WTC11 (cell line): Measurements from ENCODE around the gene TRAPPC14. TPM values are rescaled to one million over a fixed set of nuclear protein-coding genes. Genes with fewer than 3 reads are reported as not detected.

Experiments
- ATAC-seq: fragments of 200-7000 bp; cut with Tn5 transposase; 2 replicates; pipeline ENCODE4 v1.10.0; 2021; ENCODE audit warnings: mild to moderate bottlenecking, moderate library complexity
- CTCF ChIA-PET: fragments of 300-600 bp; sonication (Branson Sonifier 250); formaldehyde crosslinking; loops from one replicate; lab custom pipeline; 2021; ENCODE audit warnings: antibody characterized with exemption; lab: Charles Lee
- POLR2A ChIA-PET: fragments of 350-600 bp; sonication (Branson Sonifier 250); formaldehyde crosslinking; loops from one replicate; lab custom pipeline; 2021; ENCODE audit warnings: antibody characterized with exemption; lab: Charles Lee
- DNase-seq: peaks from one replicate; pipeline ENCODE4 v3.0.0; 2021; ENCODE audit warnings: low spot score
- H3K27ac Mint-ChIP-seq: 2 replicates; pipeline ENCODE4 v1.8.0; 2021; ENCODE audit warnings: mixed read lengths
- H3K27me3 Mint-ChIP-seq: 2 replicates; pipeline ENCODE4 v1.8.0; 2021; ENCODE audit warnings: low read depth, mild to moderate bottlenecking, moderate library complexity, mixed read lengths
- H3K36me3 Mint-ChIP-seq: 2 replicates; pipeline ENCODE4 v1.8.0; 2021; ENCODE audit warnings: mixed read lengths
- H3K4me1 Mint-ChIP-seq: 2 replicates; pipeline ENCODE4 v1.8.0; 2022; ENCODE audit warnings: mixed read lengths
- H3K4me3 Mint-ChIP-seq: 2 replicates; pipeline ENCODE4 v1.8.0; 2021; ENCODE audit warnings: mild to moderate bottlenecking, moderate library complexity, mixed read lengths
- H3K9me3 Mint-ChIP-seq: 2 replicates; pipeline ENCODE4 v1.8.0; 2021; ENCODE audit warnings: mixed read lengths
- GABPB1 ChIP-seq: sonication (generic); formaldehyde crosslinking; IDR thresholded peaks from 2 replicates; pipeline ENCODE4 v1.8.1; 2023; ENCODE audit warnings: mild to moderate bottlenecking, missing genetic modification reagents
- GTF2I ChIP-seq: fragments of 250-450 bp; sonication (Bioruptor Pico); conservative IDR thresholded peaks from 2 replicates; pipeline ENCODE4 v1.4.0; 2021; ENCODE audit warnings: mild to moderate bottlenecking
- JUN ChIP-seq: sonication (generic); formaldehyde crosslinking; IDR thresholded peaks from 2 replicates; pipeline ENCODE4 v1.8.0; 2023; ENCODE audit warnings: mild to moderate bottlenecking, missing genetic modification reagents
- MLX ChIP-seq: sonication (generic); formaldehyde crosslinking; IDR thresholded peaks from 2 replicates; pipeline ENCODE4 v1.8.1; 2023; ENCODE audit warnings: mild to moderate bottlenecking, missing genetic modification reagents, moderate library complexity
- MYBL2 ChIP-seq: sonication (generic); formaldehyde crosslinking; IDR thresholded peaks from 2 replicates; pipeline ENCODE4 v1.8.1; 2023; ENCODE audit warnings: mild to moderate bottlenecking, moderate library complexity, missing genetic modification reagents
- RORB ChIP-seq: fragments of 250-450 bp; sonication (Bioruptor Pico); IDR thresholded peaks from 2 replicates; pipeline ENCODE4 v1.9.0; 2021; ENCODE audit warnings: mild to moderate bottlenecking
- SMAD3 ChIP-seq: sonication (generic); formaldehyde crosslinking; IDR thresholded peaks from 2 replicates; pipeline ENCODE4 v1.8.0; 2022; ENCODE audit warnings: missing genetic modification reagents, mild to moderate bottlenecking, borderline replicate concordance
- TP53 ChIP-seq: sonication (generic); formaldehyde crosslinking; IDR thresholded peaks from 2 replicates; pipeline ENCODE4 v1.8.1; 2023; ENCODE audit warnings: mild to moderate bottlenecking, missing genetic modification reagents
- ZNF219 ChIP-seq: sonication (generic); formaldehyde crosslinking; IDR thresholded peaks from 2 replicates; pipeline ENCODE4 v1.8.0; 2023; ENCODE audit warnings: missing genetic modification reagents, mild to moderate bottlenecking, borderline replicate concordance
- ZSCAN18 ChIP-seq: fragments of 250-450 bp; sonication (Bioruptor Pico); IDR thresholded peaks from 2 replicates; pipeline ENCODE4 v2.1.2; 2022; ENCODE audit warnings: mild to moderate bottlenecking, moderate library complexity
- total RNA-seq: library from RNA; stranded (reverse); gene quantifications from 3 replicates; pipeline ENCODE4 v1.2.3, GENCODE V29; 2021
- TF ChIP-seq, protein P1 (sequence below): sonication (generic); formaldehyde crosslinking; IDR thresholded peaks from 2 replicates; pipeline ENCODE4 v1.8.1; 2023; ENCODE audit warnings: mild to moderate bottlenecking, missing genetic modification reagents
- TF ChIP-seq, protein P2 (sequence below): sonication (generic); formaldehyde crosslinking; IDR thresholded peaks from 2 replicates; pipeline ENCODE4 v1.8.1; 2022; ENCODE audit warnings: mild to moderate bottlenecking, missing genetic modification reagents, moderate library complexity, borderline replicate concordance

Gene TRAPPC14
- total RNA-seq, 1 experiment from 2014 or later: 28.0 TPM

GRCh38 chr7:100169147-100169850, 10.8 kb upstream of the TRAPPC14 start:
- TF ChIP-seq GABPB1: no peak
- TF ChIP-seq, protein P1, sequence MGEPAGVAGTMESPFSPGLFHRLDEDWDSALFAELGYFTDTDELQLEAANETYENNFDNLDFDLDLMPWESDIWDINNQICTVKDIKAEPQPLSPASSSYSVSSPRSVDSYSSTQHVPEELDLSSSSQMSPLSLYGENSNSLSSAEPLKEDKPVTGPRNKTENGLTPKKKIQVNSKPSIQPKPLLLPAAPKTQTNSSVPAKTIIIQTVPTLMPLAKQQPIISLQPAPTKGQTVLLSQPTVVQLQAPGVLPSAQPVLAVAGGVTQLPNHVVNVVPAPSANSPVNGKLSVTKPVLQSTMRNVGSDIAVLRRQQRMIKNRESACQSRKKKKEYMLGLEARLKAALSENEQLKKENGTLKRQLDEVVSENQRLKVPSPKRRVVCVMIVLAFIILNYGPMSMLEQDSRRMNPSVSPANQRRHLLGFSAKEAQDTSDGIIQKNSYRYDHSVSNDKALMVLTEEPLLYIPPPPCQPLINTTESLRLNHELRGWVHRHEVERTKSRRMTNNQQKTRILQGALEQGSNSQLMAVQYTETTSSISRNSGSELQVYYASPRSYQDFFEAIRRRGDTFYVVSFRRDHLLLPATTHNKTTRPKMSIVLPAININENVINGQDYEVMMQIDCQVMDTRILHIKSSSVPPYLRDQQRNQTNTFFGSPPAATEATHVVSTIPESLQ: no peak
- no peak for TF ChIP-seq MYBL2 (CRISPR knock-in tag)
- no peak for TF ChIP-seq ZSCAN18 (CRISPR knock-in tag)
- no peak for TF ChIP-seq GTF2I
- TF ChIP-seq, protein P2, sequence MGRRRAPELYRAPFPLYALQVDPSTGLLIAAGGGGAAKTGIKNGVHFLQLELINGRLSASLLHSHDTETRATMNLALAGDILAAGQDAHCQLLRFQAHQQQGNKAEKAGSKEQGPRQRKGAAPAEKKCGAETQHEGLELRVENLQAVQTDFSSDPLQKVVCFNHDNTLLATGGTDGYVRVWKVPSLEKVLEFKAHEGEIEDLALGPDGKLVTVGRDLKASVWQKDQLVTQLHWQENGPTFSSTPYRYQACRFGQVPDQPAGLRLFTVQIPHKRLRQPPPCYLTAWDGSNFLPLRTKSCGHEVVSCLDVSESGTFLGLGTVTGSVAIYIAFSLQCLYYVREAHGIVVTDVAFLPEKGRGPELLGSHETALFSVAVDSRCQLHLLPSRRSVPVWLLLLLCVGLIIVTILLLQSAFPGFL (CRISPR knock-in tag): no peak
- TF ChIP-seq ZNF219: no peak
- no peaks in the 10 kb centered on the region for H3K9me3 Mint-ChIP-seq
- ATAC-seq (no peak), DNase-seq (no peak)
- peaks cover 50% of the 10 kb centered on the region for H3K4me1 Mint-ChIP-seq
- peaks cover 29% of the 10 kb centered on the region for H3K27me3 Mint-ChIP-seq
- H3K4me3 Mint-ChIP-seq: peak overlapping the region; percentile 87
- peaks cover 9% of the 10 kb centered on the region for H3K36me3 Mint-ChIP-seq
- ChIA-PET CTCF (interaction anchor here (0.7 to 4.6 kb wide), 7 partner anchors 8 to 537 kb away, joined by 3 to 54 read pairs (median 8); partner anchors contain the start of genes GPC2, POP7, STAG3 and TRAPPC14), POLR2A (interaction anchor here (1.5 to 1.8 kb wide), 2 partner anchors 8 to 259 kb away, joined by 3 to 21 read pairs; partner anchors contain the start of genes GPC2 and STAG3)
- H3K27ac Mint-ChIP-seq: peak overlapping the region; percentile 97; the same call in 1 of the 2 replicates

DNA sequence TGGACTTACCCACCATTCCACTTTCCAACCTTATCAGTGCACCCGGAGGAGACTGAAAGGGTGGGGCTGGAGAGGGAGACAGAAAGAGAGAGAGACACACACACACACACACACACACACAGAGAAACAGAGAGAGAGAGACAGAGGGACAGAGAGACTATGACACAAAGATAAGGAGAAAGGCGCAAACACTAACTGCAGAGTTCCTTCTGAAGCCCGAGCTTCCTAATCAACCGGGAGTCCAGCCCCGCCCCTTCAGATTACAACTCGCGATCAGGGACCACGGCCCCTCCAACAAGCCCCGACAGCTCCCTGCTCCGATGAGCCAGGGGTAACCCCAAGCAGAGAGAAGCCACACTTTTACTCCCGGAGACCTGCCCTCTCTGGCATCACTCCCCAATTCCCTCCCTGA, 9.4 kb upstream of the TRAPPC14 start:
- Mint-ChIP-seq H3K27ac (peak overlapping the region; percentile 97), H3K4me1 (peaks cover 56% of the 10 kb centered on the region), H3K9me3 (no peaks in the 10 kb centered on the region)
- POLR2A ChIA-PET: interaction anchor here (0.7 to 2.0 kb wide), 7 partner anchors 9 to 260 kb away, joined by 3 to 21 read pairs (median 5); partner anchors contain the start of genes AP4M1, GPC2, LAMTOR4 and MCM7
- DNase-seq: no peak
- no peak for TF ChIP-seq SMAD3 (CRISPR knock-in tag)
- no peak for TF ChIP-seq MLX (CRISPR knock-in tag)
- no peak for TF ChIP-seq JUN (CRISPR knock-in tag)
- TF ChIP-seq TP53 (CRISPR knock-in tag): no peak
- no peak for TF ChIP-seq ZSCAN18 (CRISPR knock-in tag)
- no peak for TF ChIP-seq RORB (CRISPR knock-in tag)
- TF ChIP-seq, all 79 proteins: peak for 0
- Mint-ChIP-seq H3K27me3 (peaks cover 29% of the 10 kb centered on the region), H3K4me3 (peak overlapping the region; percentile 87), H3K36me3 (no peaks in the 10 kb centered on the region)
- CTCF ChIA-PET: interaction anchor here (0.5 to 4.6 kb wide), 23 partner anchors 8 to 1296 kb away, joined by 3 to 54 read pairs (median 5); partner anchors contain the start of genes GPC2, LAMTOR4, STAG3 and TRAPPC14
- ATAC-seq: peak; percentile 1
